Sciatic nerve (tissue), 2 donors: ENCODE data around the gene LCN10. TPM values are rescaled to one million over a fixed set of nuclear protein-coding genes. Genes with fewer than 3 reads are reported as not detected.
"Not testable (repeated sequence)": the region's sequence is repeated elsewhere in the genome, so short reads cannot be mapped to it uniquely, and the experiment has no call there.

Source experiments
- ATAC-seq: fragments of 200-7000 bp; cut with Tn5 transposase; one replicate; pipeline ENCODE4 v1.9.1; 2020; ENCODE audit warnings: mild to moderate bottlenecking, moderate library complexity
- DNase-seq: peaks from one replicate; pipeline ENCODE4 v3.0.0-alpha.2; 2020; ENCODE audit warnings: low spot score
- intact Hi-C: fragments of 100-400 bp; cut with DNase I; formaldehyde crosslinking; loops from one replicate; pipeline ENCODE4 v1.14.2; 2022
- total RNA-seq: library from RNA; stranded (reverse); fragmentation: NEBNext Ultra II Directional; extraction: Animal tissue kit (Norgen Biotek cat#: 25700); gene quantifications from one replicate; pipeline ENCODE4 v1.2.1, GENCODE V29; 2021
- donor health status: DM: no; HTN: no; CAD: no.
- donor health status: DM: no; HTN: no; CAD: no.

LCN10 gene
- total RNA-seq, 1 donor from 2014 or later, result 5.5 TPM

GRCh38 chr9:136774416-136775045 is 31.8 kb upstream of the LCN10 start:
- ATAC-seq (no peak), DNase-seq (no peak)
- intact Hi-C loops, result no loop called here

- intact Hi-C loops, result no loop called here
- DNase-seq (no peak), ATAC-seq (peak; percentile 52)
Measured at GRCh38 chr9:136773386-136774044, 30.8 kb upstream of the LCN10 start.

GRCh38 chr9:136771907-136772415 is 29.2 kb upstream of the LCN10 start:
- intact Hi-C loops, result no loop called here
- DNase-seq (no peak), ATAC-seq (no peak)

- intact Hi-C loops, result no loop called here
- DNase-seq (no peak), ATAC-seq (peak; percentile 35)
Measured at GRCh38 chr9:136769710-136770191, 27.0 kb upstream of the LCN10 start.

- intact Hi-C loops, DNase-seq, ATAC-seq: not testable (repeated sequence)
Measured at GRCh38 chr9:136766410-136767120, 23.8 kb upstream of the LCN10 start.

DNA sequence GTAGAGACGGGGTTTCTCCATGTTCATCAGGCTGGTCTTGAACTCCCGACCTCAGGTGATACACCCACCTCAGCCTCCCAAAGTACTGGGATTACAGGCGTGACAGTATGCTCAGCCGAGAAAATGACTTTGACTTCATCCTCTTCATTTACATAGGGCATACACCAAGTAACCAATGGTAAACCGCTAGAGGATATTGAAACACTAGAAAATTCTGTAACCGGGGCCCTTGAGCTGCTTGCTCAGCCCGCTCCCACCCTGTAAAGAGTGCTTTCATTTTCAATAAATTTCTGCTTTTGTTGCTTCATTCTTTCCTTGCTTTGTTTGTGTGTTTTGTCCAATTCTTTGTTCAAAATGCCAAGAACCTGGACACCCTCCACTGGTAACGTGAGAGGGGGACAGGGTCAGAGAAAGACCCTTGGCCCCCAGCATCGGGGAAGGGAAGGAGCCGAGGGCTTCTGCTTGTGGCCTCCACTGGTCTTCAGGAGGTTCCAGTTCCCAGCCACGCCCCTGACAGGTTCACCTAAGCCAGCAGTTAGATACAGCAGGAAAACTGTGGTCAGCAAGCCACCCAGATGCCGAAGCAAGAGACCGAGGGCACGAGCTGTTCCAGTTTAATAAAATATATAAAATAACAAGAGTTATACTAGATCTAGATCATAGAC is 23.1 kb upstream of the LCN10 start:
- DNase-seq, intact Hi-C loops, ATAC-seq: not testable (repeated sequence)

DNA sequence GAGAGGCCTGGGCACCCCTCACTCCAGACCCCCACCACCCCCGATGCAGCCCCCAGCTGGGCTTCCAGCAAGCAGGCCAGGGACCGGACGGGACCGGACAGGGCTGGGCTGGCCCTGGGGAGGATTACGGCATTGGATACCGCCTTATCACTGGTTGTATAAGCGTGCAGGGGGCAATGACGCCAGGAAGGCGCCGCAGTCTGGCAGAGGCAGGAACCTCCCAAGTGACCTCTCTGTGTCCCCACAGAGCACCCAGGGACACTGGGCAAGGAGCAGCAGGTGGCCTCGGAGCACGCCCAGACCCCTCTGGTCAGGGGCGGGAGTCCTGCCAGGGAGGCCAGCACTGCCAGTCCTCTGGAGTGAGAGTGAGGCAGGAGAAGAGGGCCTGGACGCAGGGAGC is 22.3 kb upstream of the LCN10 start:
- no peak for ATAC-seq
- intact Hi-C loops, result no loop called here
- no peak for DNase-seq

DNA sequence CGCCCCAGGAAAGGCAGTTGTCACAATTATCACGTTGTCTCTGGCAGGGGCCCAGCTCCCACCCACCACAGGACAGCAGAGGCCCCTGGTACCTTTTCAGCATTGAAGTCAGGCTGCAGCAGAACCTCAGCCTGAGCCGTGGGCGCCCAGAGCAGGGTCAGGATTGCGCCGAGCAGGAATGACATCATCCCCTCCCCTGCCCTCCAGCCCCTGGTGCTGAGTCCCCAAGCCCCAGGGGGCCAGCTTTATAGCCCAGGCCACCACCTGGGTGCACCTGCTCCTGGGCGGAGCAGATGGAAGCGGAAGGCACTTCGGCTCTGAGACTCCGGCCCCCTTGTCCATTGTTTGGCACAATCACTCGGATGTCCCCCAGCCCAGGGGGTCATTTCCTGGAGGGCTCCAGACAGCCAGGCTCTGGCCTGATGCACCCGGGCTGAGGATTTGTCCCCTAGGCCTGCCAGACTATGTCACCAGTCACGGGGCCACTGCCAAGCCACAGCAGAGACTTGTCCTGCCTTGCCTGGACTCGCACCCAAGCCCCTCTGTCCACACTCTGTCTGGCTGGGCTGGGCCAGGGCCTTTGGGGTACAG is 21.7 kb upstream of the LCN10 start, which contains the start of gene LCN15:
TSS of gene LCN15 (minus strand) at position 218 of the 591 bp plus-strand sequence. CDS start at position 188, 30 bp downstream.
- DNase-seq (no peak), ATAC-seq (no peak)
- intact Hi-C loops, result no loop called here

- ATAC-seq (no peak), DNase-seq (no peak)
- intact Hi-C loops, result no loop called here
Measured at GRCh38 chr9:136763649-136764035, 20.9 kb upstream of the LCN10 start.

- intact Hi-C loops, result no loop called here
Measured at GRCh38 chr9:136762915-136763648, 20.3 kb upstream of the LCN10 start.

DNA sequence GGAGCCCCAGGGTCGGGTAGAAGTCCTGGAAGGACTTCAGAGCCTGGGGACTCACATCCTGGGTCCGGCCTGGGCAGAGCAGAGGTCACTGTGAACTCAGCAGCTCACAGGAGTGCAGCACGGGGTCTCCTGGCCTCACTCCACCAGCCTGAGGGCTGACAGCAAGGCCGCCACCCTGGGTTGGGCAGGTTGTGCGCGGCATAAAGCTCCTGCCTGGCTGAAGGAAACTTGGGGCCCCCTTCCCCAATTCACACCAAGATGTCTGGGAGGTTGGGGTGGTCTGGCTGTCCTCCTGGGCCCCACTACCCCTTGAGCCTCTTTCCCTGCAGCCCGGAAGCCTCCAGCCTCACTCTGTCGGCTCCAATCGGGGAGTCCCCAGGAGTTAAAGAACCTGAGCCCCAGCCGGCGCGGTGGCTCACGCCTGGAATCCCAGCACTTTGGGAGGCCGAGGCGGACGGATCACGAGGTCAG is 19.5 kb upstream of the LCN10 start:
- no peak for ATAC-seq
- intact Hi-C loops, result no loop called here
- DNase-seq, result no peak

More at GRCh38 chr9:136762915-136763648, 20.3 kb upstream of the LCN10 start:
- ATAC-seq (peak; percentile 40), DNase-seq (no peak)

DNA sequence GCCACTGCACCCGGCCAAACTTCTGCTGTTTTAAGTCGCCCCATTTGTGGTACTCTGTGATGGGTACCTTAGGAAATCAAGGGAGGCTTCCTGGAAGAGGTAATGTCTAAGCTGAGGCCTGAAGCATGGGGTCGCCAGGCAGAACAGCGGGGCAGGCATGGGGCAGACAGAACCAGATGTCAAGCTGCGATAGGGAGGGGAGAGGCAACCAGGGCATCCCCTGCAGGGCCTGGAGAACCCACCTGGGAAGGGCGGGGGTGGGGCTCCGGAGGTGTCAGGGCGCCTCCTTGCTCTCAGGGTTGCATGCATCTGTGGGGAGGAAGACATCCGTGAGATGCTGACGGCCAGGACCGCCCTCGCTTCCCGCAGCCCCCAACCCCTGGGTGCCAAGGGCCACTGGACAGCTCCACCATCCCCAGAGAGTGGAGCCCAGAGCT is 18.8 kb upstream of the LCN10 start:
- ATAC-seq, result no peak
- intact Hi-C loops, result no loop called here
- DNase-seq, result no peak

- intact Hi-C loops, DNase-seq, ATAC-seq: not testable (repeated sequence)
Measured at GRCh38 chr9:136760834-136761544, 18.2 kb upstream of the LCN10 start.

DNA sequence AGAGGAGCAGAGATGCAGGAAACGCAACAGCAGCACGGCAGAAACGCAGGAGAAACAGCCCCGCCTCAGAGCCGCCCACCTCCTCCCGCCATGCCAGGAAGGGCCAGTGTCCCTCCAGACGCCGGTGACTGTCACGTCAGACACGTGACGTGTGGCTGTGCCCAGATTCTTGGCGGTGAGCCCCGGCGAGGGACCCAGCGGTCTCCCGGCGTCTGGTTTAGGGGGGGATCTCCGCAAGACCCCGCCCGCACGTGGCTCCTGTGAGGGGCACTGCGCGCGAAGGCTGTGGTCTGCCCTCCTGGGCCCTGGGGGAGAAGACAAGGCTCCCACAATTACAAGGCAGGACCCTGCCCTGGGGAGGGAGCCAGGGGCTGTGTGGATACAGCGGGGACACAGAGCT is 17.7 kb upstream of the LCN10 start:
- DNase-seq (no peak), ATAC-seq (no peak)

GRCh38 chr9:136759436-136760325 is 16.9 kb upstream of the LCN10 start:
- ATAC-seq, result no peak
- intact Hi-C loops, result no loop called here
- no peak for DNase-seq

More for the DNA sequence above, 17.7 kb upstream of the LCN10 start:
- intact Hi-C loops, result no loop called here

DNA sequence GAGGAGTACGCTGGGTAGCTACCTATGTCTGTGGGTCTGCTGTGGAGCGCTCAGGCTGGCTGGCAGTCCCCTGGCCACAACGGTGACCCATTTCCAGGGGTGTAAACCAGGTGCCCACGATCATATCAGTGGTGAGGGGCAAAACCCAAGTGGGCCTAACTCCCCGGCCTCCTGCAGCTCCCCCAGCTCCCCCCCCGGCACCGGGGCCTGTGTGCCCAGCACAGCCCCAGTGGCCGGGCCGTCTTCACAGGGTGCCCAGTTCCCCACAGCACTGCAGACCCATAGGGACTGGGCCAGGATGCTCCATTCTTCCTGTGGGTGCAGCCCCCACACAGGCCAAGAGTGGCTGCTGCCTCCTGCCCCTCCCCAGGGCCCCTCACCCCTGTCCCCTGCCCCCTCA is 16.3 kb upstream of the LCN10 start:
- intact Hi-C loops, result no loop called here
- ATAC-seq (no peak), DNase-seq (no peak)
